HL-60 (cell line): ENCODE measurements around the gene TLR2.

Source experiments
- DNase-seq, 2 experiments: peaks; one replicate each; pipeline ENCODE4 v3.0.0-alpha.2; 2010 to 2020; ENCODE audit warnings: low read depth in 1 of 2, low spot score in 1 of 2
- H3K27ac ChIP-seq: fragments of 250-450 bp; sonication (Bioruptor Pico); replicated peaks from 2 replicates; pipeline ENCODE4 v1.5.1; 2020; ENCODE audit warnings: mild to moderate bottlenecking, moderate library complexity
- H3K27me3 ChIP-seq: fragments of 250-450 bp; sonication (Bioruptor Pico); 2 replicates; pipeline ENCODE4 v1.5.1; 2021; ENCODE audit warnings: mild to moderate bottlenecking, moderate library complexity; ENCODE audit not compliant: insufficient read depth, poor library complexity, severe bottlenecking
- H3K4me3 ChIP-seq: replicated peaks from 2 replicates; pipeline ENCODE4 v1.5.1; 2011; ENCODE audit warnings: mild to moderate bottlenecking, control low read depth, low read length; ENCODE audit not compliant: insufficient read depth
- GABPA ChIP-seq: IDR thresholded peaks from 2 replicates; pipeline ENCODE4 v1.6.1; 2012; ENCODE audit warnings: low read depth
- POLR2AphosphoS5 ChIP-seq: IDR thresholded peaks from 2 replicates; pipeline ENCODE4 v1.6.1; 2012; ENCODE audit warnings: low read depth
- SPI1 ChIP-seq: IDR thresholded peaks from 2 replicates; pipeline ENCODE4 v1.6.1; 2012; ENCODE audit warnings: low read depth, mild to moderate bottlenecking, borderline replicate concordance
- TF ChIP-seq, protein P1 (sequence below): IDR thresholded peaks from 2 replicates; pipeline ENCODE4 v1.6.1; 2012; ENCODE audit warnings: low read depth; ENCODE audit not compliant: insufficient replicate concordance
- TF ChIP-seq, protein P2 (sequence below): IDR thresholded peaks from one replicate; pipeline ENCODE4 v1.5.1; 2011; ENCODE audit warnings: low read length, control low read depth, inconsistent platforms; ENCODE audit not compliant: insufficient read depth

TLR2 gene

DNA sequence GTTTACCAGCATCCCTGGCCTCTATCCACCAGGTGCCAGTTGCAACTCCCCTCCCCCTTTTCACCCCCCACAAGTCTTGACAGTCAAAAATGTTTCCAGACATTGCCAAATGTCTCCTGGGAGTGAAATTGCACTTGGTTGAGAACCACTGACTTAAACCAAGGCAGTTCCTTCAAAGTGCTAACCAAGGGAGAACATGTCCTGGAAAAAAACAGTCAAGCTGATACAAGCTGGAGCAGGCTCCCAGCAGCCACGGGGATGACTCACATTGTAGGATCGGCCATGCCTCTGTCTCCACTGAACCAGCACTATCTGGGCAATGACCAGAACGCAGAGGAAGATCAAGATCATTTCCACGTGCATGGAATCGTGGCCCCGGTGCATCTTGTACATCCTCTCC is 64.3 kb downstream of the TLR2 start:
- no peak for TF ChIP-seq SPI1
- no peak for TF ChIP-seq GABPA
- TF ChIP-seq, protein P1, sequence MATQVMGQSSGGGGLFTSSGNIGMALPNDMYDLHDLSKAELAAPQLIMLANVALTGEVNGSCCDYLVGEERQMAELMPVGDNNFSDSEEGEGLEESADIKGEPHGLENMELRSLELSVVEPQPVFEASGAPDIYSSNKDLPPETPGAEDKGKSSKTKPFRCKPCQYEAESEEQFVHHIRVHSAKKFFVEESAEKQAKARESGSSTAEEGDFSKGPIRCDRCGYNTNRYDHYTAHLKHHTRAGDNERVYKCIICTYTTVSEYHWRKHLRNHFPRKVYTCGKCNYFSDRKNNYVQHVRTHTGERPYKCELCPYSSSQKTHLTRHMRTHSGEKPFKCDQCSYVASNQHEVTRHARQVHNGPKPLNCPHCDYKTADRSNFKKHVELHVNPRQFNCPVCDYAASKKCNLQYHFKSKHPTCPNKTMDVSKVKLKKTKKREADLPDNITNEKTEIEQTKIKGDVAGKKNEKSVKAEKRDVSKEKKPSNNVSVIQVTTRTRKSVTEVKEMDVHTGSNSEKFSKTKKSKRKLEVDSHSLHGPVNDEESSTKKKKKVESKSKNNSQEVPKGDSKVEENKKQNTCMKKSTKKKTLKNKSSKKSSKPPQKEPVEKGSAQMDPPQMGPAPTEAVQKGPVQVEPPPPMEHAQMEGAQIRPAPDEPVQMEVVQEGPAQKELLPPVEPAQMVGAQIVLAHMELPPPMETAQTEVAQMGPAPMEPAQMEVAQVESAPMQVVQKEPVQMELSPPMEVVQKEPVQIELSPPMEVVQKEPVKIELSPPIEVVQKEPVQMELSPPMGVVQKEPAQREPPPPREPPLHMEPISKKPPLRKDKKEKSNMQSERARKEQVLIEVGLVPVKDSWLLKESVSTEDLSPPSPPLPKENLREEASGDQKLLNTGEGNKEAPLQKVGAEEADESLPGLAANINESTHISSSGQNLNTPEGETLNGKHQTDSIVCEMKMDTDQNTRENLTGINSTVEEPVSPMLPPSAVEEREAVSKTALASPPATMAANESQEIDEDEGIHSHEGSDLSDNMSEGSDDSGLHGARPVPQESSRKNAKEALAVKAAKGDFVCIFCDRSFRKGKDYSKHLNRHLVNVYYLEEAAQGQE = no peak
- TF ChIP-seq, protein P2, sequence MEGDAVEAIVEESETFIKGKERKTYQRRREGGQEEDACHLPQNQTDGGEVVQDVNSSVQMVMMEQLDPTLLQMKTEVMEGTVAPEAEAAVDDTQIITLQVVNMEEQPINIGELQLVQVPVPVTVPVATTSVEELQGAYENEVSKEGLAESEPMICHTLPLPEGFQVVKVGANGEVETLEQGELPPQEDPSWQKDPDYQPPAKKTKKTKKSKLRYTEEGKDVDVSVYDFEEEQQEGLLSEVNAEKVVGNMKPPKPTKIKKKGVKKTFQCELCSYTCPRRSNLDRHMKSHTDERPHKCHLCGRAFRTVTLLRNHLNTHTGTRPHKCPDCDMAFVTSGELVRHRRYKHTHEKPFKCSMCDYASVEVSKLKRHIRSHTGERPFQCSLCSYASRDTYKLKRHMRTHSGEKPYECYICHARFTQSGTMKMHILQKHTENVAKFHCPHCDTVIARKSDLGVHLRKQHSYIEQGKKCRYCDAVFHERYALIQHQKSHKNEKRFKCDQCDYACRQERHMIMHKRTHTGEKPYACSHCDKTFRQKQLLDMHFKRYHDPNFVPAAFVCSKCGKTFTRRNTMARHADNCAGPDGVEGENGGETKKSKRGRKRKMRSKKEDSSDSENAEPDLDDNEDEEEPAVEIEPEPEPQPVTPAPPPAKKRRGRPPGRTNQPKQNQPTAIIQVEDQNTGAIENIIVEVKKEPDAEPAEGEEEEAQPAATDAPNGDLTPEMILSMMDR = no peak
- no peak for TF ChIP-seq POLR2AphosphoS5
- no peak overlapping the region for H3K4me3 ChIP-seq
- H3K27me3 ChIP-seq = no peaks in the 10 kb centered on the region
- no peak for DNase-seq
- H3K27ac ChIP-seq = peak overlapping the region; percentile 71; the same call in 1 of the 2 replicates

DNA sequence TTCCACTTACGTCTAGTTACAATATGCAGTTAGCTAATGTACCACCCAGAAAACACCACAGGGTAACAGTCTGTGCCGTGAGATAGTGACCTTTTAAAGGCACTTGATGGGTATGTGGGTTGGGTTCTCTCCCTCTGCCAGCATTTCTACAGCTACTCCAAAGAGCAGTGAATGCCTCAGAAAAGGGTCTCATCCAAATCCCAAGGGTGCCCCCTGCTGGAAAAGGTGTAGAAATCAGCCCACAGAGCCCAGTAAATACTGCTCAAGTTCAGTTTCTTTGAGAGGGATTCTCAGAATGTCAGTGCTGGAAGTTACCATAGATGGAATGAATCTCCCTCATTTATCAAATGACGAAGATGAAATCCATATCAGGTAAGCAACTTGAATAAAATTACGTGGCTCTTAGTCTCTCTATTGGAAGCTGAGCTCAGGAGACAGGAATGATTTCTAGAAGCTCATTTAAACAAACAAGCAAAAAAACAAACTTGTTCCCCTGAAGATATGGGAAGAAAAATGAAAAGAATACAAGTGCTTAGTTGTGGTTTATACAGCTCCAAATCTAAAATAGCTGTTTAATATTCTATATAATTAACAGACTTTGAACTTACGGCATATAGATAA is 66.2 kb downstream of the TLR2 start:
- Histone ChIP-seq H3K27me3 (no peaks in the 10 kb centered on the region), H3K27ac (no peak overlapping the region), H3K4me3 (no peak overlapping the region)
- no peak for TF ChIP-seq SPI1
- TF ChIP-seq, protein P2 = peak; percentile 57
- peak in 1 of 2 experiments; percentile 86 for DNase-seq

DNA sequence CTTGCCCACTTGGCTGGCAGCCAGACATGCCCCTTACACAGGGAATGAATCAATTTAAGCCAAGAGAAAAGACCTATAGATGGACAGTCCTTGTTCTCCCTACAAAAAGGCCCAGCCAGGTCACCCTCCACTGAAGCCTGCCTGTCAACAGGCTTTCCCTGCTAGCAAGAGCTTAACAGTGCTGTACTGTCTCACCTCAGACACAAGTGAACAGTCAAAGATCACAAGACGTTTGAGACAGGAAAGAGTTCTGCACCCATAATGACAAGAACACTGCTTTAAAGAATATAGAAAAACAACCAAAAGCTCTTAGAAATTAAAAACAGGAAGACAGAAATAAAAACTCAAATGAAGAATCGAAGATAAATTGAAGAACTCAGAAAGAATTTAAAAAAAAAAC is 71.1 kb downstream of the TLR2 start:
- H3K27me3 ChIP-seq = peaks cover 6% of the 10 kb centered on the region
- no peak overlapping the region for H3K4me3 ChIP-seq
- TF ChIP-seq SPI1 (no peak), POLR2AphosphoS5 (no peak), GABPA (no peak)
- TF ChIP-seq, protein P2 = no peak
- TF ChIP-seq, protein P1 = no peak
- no peak for DNase-seq
- no peak overlapping the region for H3K27ac ChIP-seq
